HepG2 (cell line): Measurements from ENCODE around the gene STRN3. TPM values are rescaled to one million over a fixed set of nuclear protein-coding genes. Genes with fewer than 3 reads are reported as not detected.

Experiments
- GABPB1 ChIP-seq: IDR thresholded peaks from 2 replicates; pipeline ENCODE4 v1.6.1; 2016; ENCODE audit warnings: mild to moderate bottlenecking, missing genetic modification reagents, moderate library complexity, missing compliant biosample characterization
- HIVEP1 ChIP-seq: sonication (generic); formaldehyde crosslinking; IDR thresholded peaks from 2 replicates; pipeline ENCODE4 v1.4.0; 2020; ENCODE audit warnings: mild to moderate bottlenecking, missing genetic modification reagents
- IRF1 ChIP-seq: sonication (generic); formaldehyde crosslinking; IDR thresholded peaks from 2 replicates; pipeline ENCODE4 v1.4.0; 2020; ENCODE audit warnings: low read depth, mild to moderate bottlenecking, missing genetic modification reagents
- PAX8 ChIP-seq: sonication (generic); formaldehyde crosslinking; IDR thresholded peaks from 2 replicates; pipeline ENCODE4 v1.8.0; 2022; ENCODE audit warnings: mild to moderate bottlenecking, missing genetic modification reagents, borderline replicate concordance
- PRDM10 ChIP-seq: sonication (generic); formaldehyde crosslinking; IDR thresholded peaks from 2 replicates; pipeline ENCODE4 v1.4.0; 2020; ENCODE audit warnings: low read depth, missing genetic modification reagents
- RBAK ChIP-seq: sonication (generic); formaldehyde crosslinking; IDR thresholded peaks from 2 replicates; pipeline ENCODE4 v1.5.1; 2020; ENCODE audit warnings: mild to moderate bottlenecking, missing genetic modification reagents
- SCMH1 ChIP-seq: sonication (generic); formaldehyde crosslinking; IDR thresholded peaks from 2 replicates; pipeline ENCODE4 v1.9.0; 2021; ENCODE audit warnings: missing genetic modification reagents, mild to moderate bottlenecking, borderline replicate concordance
- THAP11 ChIP-seq: IDR thresholded peaks from 2 replicates; pipeline ENCODE4 v1.6.1; 2016; ENCODE audit warnings: missing biosample characterization, missing genetic modification reagents
- ZBTB7B ChIP-seq: sonication (generic); formaldehyde crosslinking; IDR thresholded peaks from 2 replicates; pipeline ENCODE4 v1.4.0; 2020; ENCODE audit warnings: missing genetic modification reagents
- ZNF326 ChIP-seq: sonication (generic); formaldehyde crosslinking; IDR thresholded peaks from 2 replicates; pipeline ENCODE4 v1.4.0; 2020; ENCODE audit warnings: missing genetic modification reagents, borderline replicate concordance
- ZNF335 ChIP-seq: sonication (generic); formaldehyde crosslinking; IDR thresholded peaks from 2 replicates; pipeline ENCODE4 v1.4.0; 2020; ENCODE audit warnings: missing genetic modification reagents
- ZNF407 ChIP-seq: sonication (generic); formaldehyde crosslinking; IDR thresholded peaks from one replicate; pipeline ENCODE4 v1.5.1; 2020; ENCODE audit warnings: mild to moderate bottlenecking, missing genetic modification reagents; ENCODE audit errors: not compliant biosample characterization
- ZNF652 ChIP-seq: IDR thresholded peaks from 2 replicates; pipeline ENCODE4 v1.6.1; 2016; ENCODE audit warnings: low read depth, borderline replicate concordance
- polyA plus RNA-seq, 8 experiments: library from polyadenylated mRNA; depleted of rRNA in 3 of 8; stranded (reverse) in 7 of 8; unstranded in 1 of 8; fragments of >200 nt; fragmentation: Illumina TruSeq in 4 of 8; extraction: Trizol in 4 of 8; gene quantifications; 2 replicates each; pipeline versions ENCODE4 v1.2.1 to v1.2.3, GENCODE V29; 2011 to 2016; ENCODE audit warnings: low read depth in 4 of 8, missing spikeins in 1 of 8, mixed read lengths in 1 of 8; ENCODE audit not compliant: insufficient read depth in 1 of 8
- total RNA-seq, 5 experiments: library from RNA; depleted of rRNA; stranded (reverse); fragments of >200 nt; fragmentation: Illumina TruSeq; extraction: Trizol; gene quantifications; 2 replicates each; pipeline ENCODE4 v1.2.3, GENCODE V29; 2016; ENCODE audit warnings: low read depth in 1 of 5
- TF ChIP-seq, protein P1 (sequence below): IDR thresholded peaks from 2 replicates; pipeline ENCODE4 v1.6.1; 2016; ENCODE audit warnings: mild to moderate bottlenecking, missing biosample characterization, missing genetic modification reagents

The STRN3 gene
- total and polyA plus RNA-seq, 2 of the 13 experiments (the other 11 are each of a cell fraction or from before 2014, with no cell fraction given), result 49.4 to 123 TPM

- TF ChIP-seq IRF1, result 0 out of 2 replicates have a peak, but pooled peaks have one; percentile 60
- no peak for TF ChIP-seq PRDM10
- peak; percentile 94; the same call in 1 of the 2 replicates for TF ChIP-seq ZBTB7B
- peak; percentile 97 for TF ChIP-seq ZNF407 (CRISPR knock-in tag)
- TF ChIP-seq SCMH1, result no peak
- no peak; the same call in none of the 2 replicates for TF ChIP-seq THAP11
- TF ChIP-seq RBAK, result 0 out of 2 replicates have a peak, but pooled peaks have one; percentile 70
- no peak for TF ChIP-seq ZNF326 (CRISPR knock-in tag)
- TF ChIP-seq ZNF335, result peak; percentile 58; the same call in 1 of the 2 replicates
- peak; percentile 79 for TF ChIP-seq HIVEP1 (CRISPR knock-in tag)
- no peak; the same call in 1 of the 2 replicates for TF ChIP-seq ZNF652
- TF ChIP-seq PAX8 (CRISPR knock-in tag), result no peak
- TF ChIP-seq, protein P1, sequence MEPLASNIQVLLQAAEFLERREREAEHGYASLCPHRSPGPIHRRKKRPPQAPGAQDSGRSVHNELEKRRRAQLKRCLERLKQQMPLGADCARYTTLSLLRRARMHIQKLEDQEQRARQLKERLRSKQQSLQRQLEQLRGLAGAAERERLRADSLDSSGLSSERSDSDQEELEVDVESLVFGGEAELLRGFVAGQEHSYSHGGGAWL (CRISPR knock-in tag), result peak; percentile 87; the same call in 1 of the 2 replicates
- peak; percentile 83 for TF ChIP-seq GABPB1
Measured at GRCh38 chr14:30874120-30874998, 151.8 kb downstream of the STRN3 start, which contains the start of gene COCH (continued).
